H1 (cell line): ENCODE data around the gene PRUNE1. TPM values are rescaled to one million over a fixed set of nuclear protein-coding genes. Genes with fewer than 3 reads are reported as not detected.

Experiments
- KDM1A ChIP-seq: fragments of 200-600, 300-600 bp; sonication (generic); IDR thresholded peaks from 2 replicates; pipeline ENCODE4 v1.7.1; 2016; ENCODE audit warnings: mild to moderate bottlenecking, low read length, borderline replicate concordance
- polyA plus RNA-seq, 7 experiments: library from polyadenylated mRNA; depleted of rRNA in 3 of 7; stranded (reverse) in 5 of 7; unstranded in 2 of 7; fragments of >200 nt in 5 of 7; fragments of 200-250 nt in 2 of 7; gene quantifications; 1 replicate in 5 of 7; 2 replicates in 1 of 7; 4 replicates in 1 of 7; pipeline versions ENCODE4 v1.2.1 to v1.2.3, GENCODE V29; 2011 to 2013; ENCODE audit warnings: missing spikeins in 2 of 7, mixed read lengths in 2 of 7
- total RNA-seq: library from RNA; stranded (reverse); fragmentation: NEBNext Ultra II Directional; extraction: Animal tissue kit (Norgen Biotek cat#: 25700); gene quantifications from 2 replicates; pipeline ENCODE4 v1.2.1, GENCODE V29; 2021

The PRUNE1 gene
- total and polyA plus RNA-seq, 2 of the 8 experiments (the other 6 are each of a cell fraction or from before 2014, with no cell fraction given), result 32.8 to 54.2 TPM

DNA sequence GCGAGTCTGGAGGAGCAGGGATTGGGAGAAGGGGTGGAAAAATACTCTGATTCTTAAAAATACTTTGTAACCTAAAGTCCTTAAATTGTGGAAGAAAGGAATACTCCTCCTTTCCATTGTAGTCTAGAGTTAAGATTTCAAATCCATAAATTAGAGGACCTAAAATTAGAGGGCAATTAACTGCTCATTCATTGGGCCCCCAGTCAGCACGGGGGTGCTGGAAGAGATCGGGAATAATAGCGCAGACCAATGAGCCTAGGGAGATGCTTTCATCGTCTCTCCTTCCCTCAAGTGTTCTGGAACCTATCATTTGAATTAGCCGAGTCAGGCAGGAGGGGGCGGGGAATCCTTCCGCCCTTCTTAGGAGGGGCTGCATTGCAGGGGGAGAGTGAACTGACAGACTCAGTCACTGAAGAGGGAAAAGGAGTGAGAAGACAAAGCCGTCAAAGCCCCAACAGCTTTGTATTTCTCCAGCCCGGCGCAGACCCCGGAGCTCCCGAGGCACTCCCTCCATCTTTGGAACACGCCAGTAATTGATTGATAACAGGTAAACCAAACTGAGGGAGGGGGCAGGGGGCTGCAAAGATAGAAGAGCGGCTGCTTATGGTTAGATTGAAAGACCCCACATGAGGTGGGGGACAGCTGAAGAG, 51.9 kb downstream of the PRUNE1 start, which contains the start of gene MLLT11 (continued):
- TF ChIP-seq KDM1A, result no peak
- TF ChIP-seq, all 59 proteins: peak for 17
